ENCODE data around the gene FAM240A.

Gene FAM240A

GRCh38 chr3:46603446-46604046 is 8.8 kb upstream of the FAM240A start:
- Histone ChIP-seq H2AFZ (ENCODE audit: low read depth) (no peak overlapping the region), H3K4me1 (ENCODE audit: low read depth, poor library complexity, severe bottlenecking) (no peaks in the 10 kb centered on the region), H3K9ac (no peak overlapping the region), H3K4me2 (no peak overlapping the region), H4K20me1 (ENCODE audit: insufficient read depth) (no peaks in the 10 kb centered on the region), H3K4me3 (IDR thresholded peaks at IDR 0.05; ENCODE audit: insufficient read depth, low read depth, low read length) (no peak overlapping the region), H3K27me3 (ENCODE audit: insufficient read depth, low read depth) (no peaks in the 10 kb centered on the region), H3K36me3 (ENCODE audit: insufficient read depth) (no peaks in the 10 kb centered on the region), H3K79me2 (ENCODE audit: insufficient read depth, low read depth) (no peaks in the 10 kb centered on the region), H3K27ac (no peak overlapping the region)
- TF ChIP-seq CTCF (conservative IDR thresholded peaks at IDR 0.05; ENCODE audit: low read depth, low read length), result no peak

- TF ChIP-seq CTCF (conservative IDR thresholded peaks at IDR 0.05; ENCODE audit: low read depth, low read length), result no peak
- Histone ChIP-seq H3K4me1 (ENCODE audit: low read depth, poor library complexity, severe bottlenecking) (no peaks in the 10 kb centered on the region), H3K4me2 (no peak overlapping the region), H3K27ac (no peak overlapping the region), H4K20me1 (ENCODE audit: insufficient read depth) (no peaks in the 10 kb centered on the region), H3K27me3 (ENCODE audit: insufficient read depth, low read depth) (no peaks in the 10 kb centered on the region), H2AFZ (ENCODE audit: low read depth) (no peak overlapping the region), H3K4me3 (IDR thresholded peaks at IDR 0.05; ENCODE audit: insufficient read depth, low read depth, low read length) (no peak overlapping the region), H3K36me3 (ENCODE audit: insufficient read depth) (no peaks in the 10 kb centered on the region), H3K79me2 (ENCODE audit: insufficient read depth, low read depth) (no peaks in the 10 kb centered on the region), H3K9ac (no peak overlapping the region)
Measured at GRCh38 chr3:46604127-46604526, 8.2 kb upstream of the FAM240A start.

DNA sequence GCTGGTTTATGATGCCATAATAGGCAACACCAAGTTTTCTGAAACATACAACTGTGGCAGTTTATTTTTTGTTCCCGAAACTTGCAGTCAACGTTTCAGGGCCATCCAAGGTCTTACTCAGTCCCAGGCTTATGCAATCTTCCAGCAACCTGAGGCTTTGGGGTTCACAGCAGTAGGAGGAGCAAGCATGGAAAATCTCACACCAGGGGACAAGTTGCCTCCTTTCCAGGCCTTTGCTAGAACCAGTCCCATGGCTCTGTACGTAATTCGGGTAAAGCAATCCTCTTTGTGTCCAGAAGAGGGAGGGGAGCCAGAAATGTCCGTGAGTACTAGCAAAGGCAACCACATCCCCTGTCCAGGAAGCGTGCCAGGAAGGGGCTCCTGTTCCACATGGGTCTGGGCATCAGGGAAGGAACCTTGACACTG is 4.7 kb upstream of the FAM240A start:
- Histone ChIP-seq H3K4me2 (no peak overlapping the region), H4K20me1 (ENCODE audit: insufficient read depth) (no peaks in the 10 kb centered on the region), H3K79me2 (ENCODE audit: insufficient read depth, low read depth) (no peaks in the 10 kb centered on the region), H3K4me3 (IDR thresholded peaks at IDR 0.05; ENCODE audit: insufficient read depth, low read depth, low read length) (no peak overlapping the region), H3K27me3 (ENCODE audit: insufficient read depth, low read depth) (no peaks in the 10 kb centered on the region), H3K36me3 (ENCODE audit: insufficient read depth) (no peaks in the 10 kb centered on the region), H3K9ac (no peak overlapping the region), H3K4me1 (ENCODE audit: low read depth, poor library complexity, severe bottlenecking) (no peaks in the 10 kb centered on the region), H3K27ac (no peak overlapping the region), H2AFZ (ENCODE audit: low read depth) (no peak overlapping the region)
- no peak for TF ChIP-seq CTCF (conservative IDR thresholded peaks at IDR 0.05; ENCODE audit: low read depth, low read length)

- no peak overlapping the region for H3K4me2 ChIP-seq
- H3K36me3 ChIP-seq (ENCODE audit: insufficient read depth), result no peaks in the 10 kb centered on the region
- no peaks in the 10 kb centered on the region for H4K20me1 ChIP-seq (ENCODE audit: insufficient read depth)
- H3K9ac ChIP-seq, result no peak overlapping the region
- no peak overlapping the region for H3K27ac ChIP-seq
- no peaks in the 10 kb centered on the region for H3K27me3 ChIP-seq (ENCODE audit: insufficient read depth, low read depth)
- no peaks in the 10 kb centered on the region for H3K4me1 ChIP-seq (ENCODE audit: low read depth, poor library complexity, severe bottlenecking)
- H3K79me2 ChIP-seq (ENCODE audit: insufficient read depth, low read depth), result no peaks in the 10 kb centered on the region
- no peak for TF ChIP-seq CTCF (conservative IDR thresholded peaks at IDR 0.05; ENCODE audit: low read depth, low read length)
- no peak overlapping the region for H3K4me3 ChIP-seq (IDR thresholded peaks at IDR 0.05; ENCODE audit: insufficient read depth, low read depth, low read length)
- no peak overlapping the region for H2AFZ ChIP-seq (ENCODE audit: low read depth)
Measured at GRCh38 chr3:46609212-46609721, 3.1 kb upstream of the FAM240A start.

All from KMS-11 (cell line).